Hepatocyte (in vitro differentiated cells): Measurements from ENCODE around the gene SMYD1.

Source experiments
- CTCF ChIP-seq: fragments of 200-600 bp; sonication (generic); IDR thresholded peaks from 2 replicates; pipeline ENCODE4 v1.5.1; 2016; ENCODE audit warnings: antibody characterized with exemption, mild to moderate bottlenecking; ENCODE audit not compliant: poor library complexity
- EZH2 ChIP-seq: fragments of 200-600 bp; sonication (generic); IDR thresholded peaks from 2 replicates; pipeline ENCODE4 v1.6.1; 2016; ENCODE audit warnings: antibody characterized with exemption, mild to moderate bottlenecking, borderline replicate concordance
- EZH2phosphoT487 ChIP-seq: fragments of 200-600 bp; sonication (generic); IDR thresholded peaks from one replicate; pipeline ENCODE4 v1.6.1; 2018; ENCODE audit warnings: antibody characterized with exemption, mild to moderate bottlenecking, low read depth, moderate library complexity; ENCODE audit not compliant: unreplicated experiment, severe bottlenecking

- TF ChIP-seq CTCF (no peak), EZH2 (no peak), EZH2phosphoT487 (no peak)
Measured at GRCh38 chr2:88128654-88129312, 61.2 kb downstream of the SMYD1 start.
